HG03280 (cell line): ENCODE measurements around the gene FAIM2.

ENCODE experiments used
- ATAC-seq: cut with Tn5 transposase; IDR thresholded peaks from one replicate; pipeline ENCODE4 v1.9.1; 2021; ENCODE audit warnings: mild to moderate bottlenecking, moderate library complexity; ENCODE audit not compliant: unreplicated experiment

The FAIM2 gene

GRCh38 chr12:49828133-49829091 is 75.3 kb downstream of the FAIM2 start, which contains the start of gene NCKAP5L:
TSS of gene NCKAP5L (minus strand) at chr12:49828413. CDS start at chr12:49804044, 24,369 bp downstream.
- ATAC-seq: peak; percentile 90

DNA sequence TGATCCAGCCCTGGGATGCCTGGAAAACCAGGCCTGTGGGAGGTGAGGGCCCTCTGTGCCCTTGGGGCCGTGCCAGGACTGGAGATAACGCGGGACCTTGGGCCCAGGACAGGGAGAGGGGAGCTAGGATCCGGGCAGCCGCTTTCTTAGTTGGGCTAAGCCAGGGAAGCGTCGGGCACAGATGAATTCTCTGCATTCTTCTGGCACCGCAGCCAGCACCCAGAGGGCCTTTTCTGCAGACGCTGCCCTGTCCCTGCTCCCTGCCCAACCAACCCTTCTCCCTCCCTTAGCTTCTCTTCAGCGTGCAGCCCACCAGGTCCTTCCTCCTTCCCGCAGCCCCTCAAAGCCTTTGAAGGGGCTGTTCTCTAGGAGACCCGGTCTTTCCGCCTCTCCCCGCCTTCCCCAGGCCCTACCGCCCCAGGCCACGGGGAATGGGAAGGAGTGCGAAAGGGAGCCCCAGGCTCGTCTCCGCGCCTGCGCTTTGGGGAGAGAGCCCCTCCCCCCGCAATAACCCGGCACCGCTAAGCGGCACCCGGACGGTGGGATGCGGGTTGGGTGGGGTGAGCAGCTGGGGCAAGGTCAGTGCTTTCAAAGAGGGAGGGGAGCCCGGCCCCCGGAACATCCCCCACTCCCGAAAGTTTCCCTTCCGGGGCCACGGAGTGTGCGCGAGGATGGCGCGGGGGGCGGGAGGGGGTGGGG is 76.2 kb downstream of the FAIM2 start:
- no peak for ATAC-seq

GRCh38 chr12:49827051-49827400 is 76.7 kb downstream of the FAIM2 start:
- ATAC-seq: no peak

DNA sequence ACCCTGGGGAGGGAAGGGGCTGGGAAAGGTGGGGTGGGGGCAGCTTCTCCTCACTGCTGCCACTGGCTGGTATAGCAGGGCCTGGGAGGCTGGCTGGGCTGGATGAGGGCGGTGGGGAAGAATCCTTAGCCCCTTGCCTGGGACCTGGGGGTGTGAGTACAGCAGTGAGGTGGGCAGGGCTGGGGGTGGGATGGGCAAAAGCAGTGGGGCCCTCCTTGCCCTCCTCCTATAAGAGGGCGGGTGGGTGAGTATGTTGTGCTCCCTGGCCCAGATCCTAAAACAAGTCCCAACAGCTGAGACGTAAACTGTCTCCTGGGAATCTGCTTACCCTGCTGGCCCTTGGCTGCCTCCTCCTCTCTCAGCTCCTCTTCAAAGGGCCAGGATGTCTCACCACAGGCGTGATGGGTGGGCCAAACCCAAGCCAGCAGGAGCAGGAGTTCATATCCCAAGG is 77.7 kb downstream of the FAIM2 start:
- no peak for ATAC-seq

GRCh38 chr12:49825360-49825970 is 78.2 kb downstream of the FAIM2 start:
- ATAC-seq: no peak

DNA sequence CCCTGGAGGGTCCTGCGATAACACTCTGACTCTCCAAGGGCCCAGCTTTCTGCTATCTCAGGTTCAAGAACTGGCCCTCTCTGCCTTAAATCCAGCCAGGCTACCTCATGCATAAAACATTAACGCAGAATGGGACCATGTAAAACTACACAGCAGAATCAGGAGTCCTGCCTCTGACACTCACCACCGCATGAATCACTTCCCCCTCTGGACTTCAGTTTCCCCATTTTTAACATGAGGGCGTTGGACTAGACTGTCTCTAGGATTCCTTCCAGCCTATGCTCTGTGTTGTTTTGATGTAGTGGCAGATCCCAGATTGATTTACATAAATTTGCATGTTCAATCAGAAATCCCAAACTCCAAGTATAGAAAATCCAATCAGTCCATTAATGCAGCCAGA is 78.8 kb downstream of the FAIM2 start:
- ATAC-seq: no peak

DNA sequence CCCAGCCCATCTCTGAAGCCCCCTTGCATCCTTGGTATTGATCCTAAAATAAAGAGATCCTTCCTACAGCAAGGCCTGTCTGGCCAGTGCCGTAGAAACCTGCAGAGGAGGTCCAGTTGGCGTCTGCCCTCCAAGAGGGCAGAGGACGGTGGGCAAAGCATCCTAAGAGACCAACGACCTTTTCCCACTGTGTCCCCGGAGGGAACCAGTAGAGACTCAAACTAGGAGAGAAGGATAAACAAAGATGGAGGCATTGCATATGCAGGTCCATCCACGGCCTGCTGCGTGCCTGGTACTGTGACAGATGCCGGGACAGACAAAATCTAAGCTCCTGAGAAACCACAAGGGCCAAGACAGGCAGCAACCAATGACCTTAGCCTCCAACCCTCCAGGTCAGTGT is 79.3 kb downstream of the FAIM2 start:
- ATAC-seq: no peak

DNA sequence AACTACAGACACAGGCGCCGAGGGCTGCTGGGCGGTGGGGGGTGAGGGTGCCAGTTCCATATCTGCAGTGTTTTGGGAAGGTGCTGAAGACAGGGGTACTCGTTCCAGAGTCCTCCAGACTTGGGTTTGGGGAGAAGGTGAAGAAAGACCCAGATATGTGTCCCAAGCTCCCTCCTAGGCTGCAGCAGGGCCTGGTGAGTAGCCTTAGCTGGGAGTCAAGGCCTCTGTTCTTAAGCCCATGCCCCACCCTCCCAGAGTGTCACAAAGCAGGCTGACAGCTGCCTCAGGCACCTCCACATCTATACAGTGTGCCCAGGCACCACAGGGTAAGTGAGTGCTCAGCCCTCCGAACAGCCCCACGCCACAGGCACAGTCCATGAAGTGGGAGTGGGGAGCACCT is 79.7 kb downstream of the FAIM2 start:
- no peak for ATAC-seq

GRCh38 chr12:49823350-49823749 is 80.3 kb downstream of the FAIM2 start:
- no peak for ATAC-seq

GRCh38 chr12:49821373-49822287 is 82.1 kb downstream of the FAIM2 start:
- no peak for ATAC-seq

DNA sequence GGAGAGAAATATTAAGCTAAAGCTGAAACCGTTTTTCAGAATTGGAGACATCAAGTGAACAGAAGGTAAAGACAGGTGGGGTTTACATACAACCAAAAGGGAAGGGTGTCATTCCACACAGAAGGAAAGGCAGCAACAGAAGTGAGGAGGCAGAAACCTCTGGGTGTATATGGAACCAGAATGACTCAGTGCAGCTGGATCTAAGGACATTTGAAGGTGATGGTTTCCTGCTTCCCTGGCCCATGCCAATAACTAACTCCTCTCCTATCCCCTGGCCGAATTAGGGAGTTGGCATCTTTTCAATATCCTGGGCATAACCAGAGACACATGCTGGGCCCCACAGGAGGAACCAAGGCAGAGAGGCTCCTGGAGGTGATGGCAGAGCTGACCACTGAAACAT is 83.9 kb downstream of the FAIM2 start:
- ATAC-seq: no peak

- no peak for ATAC-seq
Measured at GRCh38 chr12:49818241-49818895, 85.3 kb downstream of the FAIM2 start.
